Motor neuron (in vitro differentiated cells): Measurements from ENCODE around the gene CDH13. TPM values are rescaled to one million over a fixed set of nuclear protein-coding genes. Genes with fewer than 3 reads are reported as not detected.

Experiments
- ATAC-seq, 8 experiments: fragments of 200-7000 bp; cut with Tn5 transposase; replicated peaks in 6 of 8; 2 replicates each; pipeline ENCODE4 v1.8.0; 2021; ENCODE audit warnings: mild to moderate bottlenecking in 8 of 8, moderate library complexity in 8 of 8
- H3K27ac ChIP-seq, 2 donors: fragments of 250-450 bp; sonication (Bioruptor Pico); 2 replicates each; pipeline ENCODE4 v1.9.0; 2021; ENCODE audit warnings: antibody characterized with exemption in 2 of 2, mild to moderate bottlenecking in 2 of 2, moderate library complexity in 1 of 2
- H3K4me1 ChIP-seq, 2 donors: fragments of 250-450 bp; sonication (Bioruptor Pico); replicated peaks in 1 of 2; 2 replicates each; pipeline ENCODE4 v1.6.1; 2021; ENCODE audit warnings: antibody characterized with exemption in 2 of 2, mild to moderate bottlenecking in 2 of 2, moderate library complexity in 1 of 2
- H3K4me3 ChIP-seq, 5 donors: fragments of 250-450 bp; sonication (Bioruptor Pico); 2 replicates each; pipeline ENCODE4 v1.9.0; 2021; ENCODE audit warnings: antibody characterized with exemption in 5 of 5, mild to moderate bottlenecking in 5 of 5, moderate library complexity in 4 of 5
- WGBS, 10 experiments: fragments of 450-650 bp; shearing (Covaris generic); methylation state at CpG; one replicate each; pipeline ENCODE4 v1.0.0; 2022; 5-methylcytosine and 5-hydroxymethylcytosine counted together
- in situ Hi-C, 9 experiments: fragments of 400-800 bp; cut with MboI; loops; one replicate each; pipeline ENCODE4 v1.15.0; 2021; ENCODE audit warnings: low sequenced_read_pairs in 9 of 9, low pct_unique_long_range_greater_than_20kb in 2 of 9; ENCODE audit not compliant: unreplicated experiment in 9 of 9
- total RNA-seq, 8 experiments: library from RNA; unstranded; fragments of 300-600 nt; gene quantifications; 2 replicates each; pipeline versions ENCODE4 v1.2.3 to v1.2.4, GENCODE V29; 2022

CDH13 gene
- total RNA-seq, 8 experiments from 2014 or later, result 0.42 to 10.3 (median 3.4) TPM

GRCh38 chr16:83351846-83352245 lies 725.1 kb downstream of the CDH13 start:
- no peak for ATAC-seq

GRCh38 chr16:83353241-83353640 lies 726.5 kb downstream of the CDH13 start:
- Histone ChIP-seq H3K4me1 (peaks cover 9 to 20% of the 10 kb centered on the region in 2 donors), H3K4me3 (no peak overlapping the region), H3K27ac (no peak overlapping the region)
- WGBS, 10 experiments, result 73 to 93% (median 86%) methylated on average over 2 of the region's 3 CpGs; no CpG with 5 or more reads in 6 of the 10 experiments
- in situ Hi-C loops, result no loop called here
- ATAC-seq, result no peak

More at GRCh38 chr16:83351846-83352245, 725.1 kb downstream of the CDH13 start:
- no peak overlapping the region for H3K4me3 ChIP-seq
- H3K4me1 ChIP-seq, result peaks cover 11 to 20% of the 10 kb centered on the region in 2 donors
- H3K27ac ChIP-seq, result no peak overlapping the region
- in situ Hi-C loops, result no loop called here
- 5 to 100% (median 52%) methylated on average over 1 to 2 of the region's 2 CpGs; no CpG with 5 or more reads in 1 of the 10 experiments for WGBS, 10 experiments

- Histone ChIP-seq H3K27ac (no peak overlapping the region), H3K4me3 (no peak overlapping the region), H3K4me1 (peaks cover 1 to 12% of the 10 kb centered on the region in 2 donors)
- 62 to 95% (median 84%) methylated on average over 3 to 7 of the region's 7 CpGs; no CpG with 5 or more reads in 1 of the 10 experiments for WGBS, 10 experiments
- no peak for ATAC-seq
- in situ Hi-C loops, result no loop called here
Observed at GRCh38 chr16:83354015-83354414, 727.2 kb downstream of the CDH13 start.

GRCh38 chr16:83355570-83356218 lies 728.9 kb downstream of the CDH13 start:
- Histone ChIP-seq H3K27ac (no peak overlapping the region), H3K4me1 (peaks cover 0 to 6% of the 10 kb centered on the region in 2 donors), H3K4me3 (no peak overlapping the region)
- no peak for ATAC-seq
- in situ Hi-C loops, result no loop called here
- WGBS, 10 experiments, result 40 to 100% (median 77%) methylated on average over 1 to 7 of the region's 8 CpGs; no CpG with 5 or more reads in 1 of the 10 experiments

- in situ Hi-C loops, result no loop called here
- peaks cover 0 to 3% of the 10 kb centered on the region in 2 donors for H3K4me1 ChIP-seq
- peak; percentile 67 to 84 (median 76) for ATAC-seq
- no peak overlapping the region for H3K27ac ChIP-seq
- WGBS, 10 experiments, result 0 to 20% (median 3%) methylated on average over 1 to 4 of the region's 4 CpGs; no CpG with 5 or more reads in 5 of the 10 experiments
- no peak overlapping the region for H3K4me3 ChIP-seq
Observed at GRCh38 chr16:83356266-83356665, 729.5 kb downstream of the CDH13 start.

GRCh38 chr16:83356986-83357385 lies 730.2 kb downstream of the CDH13 start:
- no peak overlapping the region for H3K27ac ChIP-seq
- 0 to 86% (median 61%) methylated on average over 1 to 4 of the region's 4 CpGs for WGBS, 10 experiments
- H3K4me1 ChIP-seq, result peaks cover 0 to 3% of the 10 kb centered on the region in 2 donors
- no peak for ATAC-seq
- H3K4me3 ChIP-seq, result no peak overlapping the region
- in situ Hi-C loops, result no loop called here

GRCh38 chr16:83363521-83363920 lies 736.8 kb downstream of the CDH13 start:
- H3K27ac ChIP-seq, result no peak overlapping the region

GRCh38 chr16:83365166-83365565 lies 738.4 kb downstream of the CDH13 start:
- no peak for ATAC-seq
- in situ Hi-C loops, result no loop called here
- no peak overlapping the region for H3K4me3 ChIP-seq
- H3K4me1 ChIP-seq, result peaks cover 0 to 6% of the 10 kb centered on the region in 2 donors
- WGBS, 10 experiments, result 0 to 100% (median 45%) methylated on average over 1 to 3 of the region's 3 CpGs; no CpG with 5 or more reads in 2 of the 10 experiments
- no peak overlapping the region for H3K27ac ChIP-seq

More at GRCh38 chr16:83363521-83363920, 736.8 kb downstream of the CDH13 start:
- ATAC-seq, result peak in 1 of 8 experiments; percentile 29
- 0 to 88% (median 55%) methylated on average over 2 to 4 of the region's 4 CpGs; no CpG with 5 or more reads in 2 of the 10 experiments for WGBS, 10 experiments
- peaks cover 0 to 6% of the 10 kb centered on the region in 2 donors for H3K4me1 ChIP-seq
- in situ Hi-C loops, result no loop called here
- H3K4me3 ChIP-seq, result no peak overlapping the region

GRCh38 chr16:83366228-83366627 lies 739.5 kb downstream of the CDH13 start:
- Histone ChIP-seq H3K4me3 (no peak overlapping the region), H3K27ac (no peak overlapping the region), H3K4me1 (peaks cover 0 to 6% of the 10 kb centered on the region in 2 donors)
- ATAC-seq, result no peak
- in situ Hi-C loops, result no loop called here
- 83 to 97% (median 95%) methylated on average over 1 to 11 of the region's 12 CpGs; no CpG with 5 or more reads in 3 of the 10 experiments for WGBS, 10 experiments

GRCh38 chr16:83374979-83375378 lies 748.2 kb downstream of the CDH13 start:
- Histone ChIP-seq H3K4me1 (no peaks in the 10 kb centered on the region), H3K27ac (no peak overlapping the region), H3K4me3 (no peak overlapping the region)
- WGBS, 10 experiments, result 14 to 90% (median 69%) methylated on average over 1 to 3 of the region's 3 CpGs; no CpG with 5 or more reads in 2 of the 10 experiments
- in situ Hi-C loops, result no loop called here
- no peak for ATAC-seq

GRCh38 chr16:83389751-83390150 lies 763.0 kb downstream of the CDH13 start:
- 25 to 100% (median 71%) methylated on average over 1 to 3 of the region's 3 CpGs; no CpG with 5 or more reads in 3 of the 10 experiments for WGBS, 10 experiments
- Histone ChIP-seq H3K4me3 (no peak overlapping the region), H3K27ac (no peak overlapping the region), H3K4me1 (peaks cover 3 to 4% of the 10 kb centered on the region in 2 donors)
- ATAC-seq, result no peak
- in situ Hi-C loops, result no loop called here

- H3K27ac ChIP-seq, result no peak overlapping the region
- no peak for ATAC-seq
- 0 to 88% (median 60%) methylated on average over 1 to 3 of the region's 3 CpGs; no CpG with 5 or more reads in 3 of the 10 experiments for WGBS, 10 experiments
Observed at GRCh38 chr16:83390759-83391158, 764.0 kb downstream of the CDH13 start.

GRCh38 chr16:83392743-83393142 lies 766.0 kb downstream of the CDH13 start:
- WGBS, 10 experiments, result 62 to 100% (median 87%) methylated on average over 2 to 4 of the region's 4 CpGs; no CpG with 5 or more reads in 2 of the 10 experiments
- no peak for ATAC-seq

More at GRCh38 chr16:83390759-83391158, 764.0 kb downstream of the CDH13 start:
- Histone ChIP-seq H3K4me1 (peaks cover 3 to 4% of the 10 kb centered on the region in 2 donors), H3K4me3 (no peak overlapping the region)
- in situ Hi-C loops, result no loop called here

More at GRCh38 chr16:83392743-83393142, 766.0 kb downstream of the CDH13 start:
- Histone ChIP-seq H3K4me3 (no peak overlapping the region), H3K27ac (no peak overlapping the region), H3K4me1 (peaks cover 5 to 11% of the 10 kb centered on the region in 2 donors)
- in situ Hi-C loops, result no loop called here
